GM08714 (cell line): ENCODE results near the gene ANXA9.

Source experiments
- H3K4me3 ChIP-seq: fragments of 200-500 bp; sonication (Bioruptor generic); 2 replicates; pipeline ENCODE4 v1.5.1; 2014; ENCODE audit warnings: mild to moderate bottlenecking, low read length, inconsistent platforms
- ZNF274 ChIP-seq: IDR thresholded peaks from 2 replicates; pipeline ENCODE4 v1.6.1; 2012; ENCODE audit warnings: mild to moderate bottlenecking, low read depth, low read length

The ANXA9 gene

GRCh38 chr1:150985179-150985825 lies 3.2 kb downstream of the ANXA9 start:
- no peak for TF ChIP-seq ZNF274
- H3K4me3 ChIP-seq = no peak overlapping the region

- H3K4me3 ChIP-seq = no peak overlapping the region
- TF ChIP-seq ZNF274 = no peak
Measured at GRCh38 chr1:150987924-150988323, 5.8 kb downstream of the ANXA9 start.

GRCh38 chr1:150992626-150993025 lies 10.5 kb downstream of the ANXA9 start:
- no peak for TF ChIP-seq ZNF274
- H3K4me3 ChIP-seq = no peak overlapping the region

GRCh38 chr1:150994248-150994647 lies 12.2 kb downstream of the ANXA9 start:
- TF ChIP-seq ZNF274 = no peak
- no peak overlapping the region for H3K4me3 ChIP-seq

- no peak overlapping the region for H3K4me3 ChIP-seq
Measured at GRCh38 chr1:150995460-150995859, 13.4 kb downstream of the ANXA9 start.

GRCh38 chr1:150995896-150996295 lies 13.8 kb downstream of the ANXA9 start:
- no peak overlapping the region for H3K4me3 ChIP-seq
- TF ChIP-seq ZNF274 = no peak

More at GRCh38 chr1:150995460-150995859, 13.4 kb downstream of the ANXA9 start:
- no peak for TF ChIP-seq ZNF274

- TF ChIP-seq ZNF274 = no peak
- H3K4me3 ChIP-seq = no peak overlapping the region
Measured at GRCh38 chr1:150997126-150997872, 15.2 kb downstream of the ANXA9 start.

GRCh38 chr1:150997949-150998348 lies 15.9 kb downstream of the ANXA9 start:
- TF ChIP-seq ZNF274 = no peak
- no peak overlapping the region for H3K4me3 ChIP-seq

- H3K4me3 ChIP-seq = no peak overlapping the region
Measured at GRCh38 chr1:150999051-150999674, 17.1 kb downstream of the ANXA9 start.

GRCh38 chr1:150999926-151000325 lies 17.8 kb downstream of the ANXA9 start:
- H3K4me3 ChIP-seq = no peak overlapping the region
- TF ChIP-seq ZNF274 = no peak

More at GRCh38 chr1:150999051-150999674, 17.1 kb downstream of the ANXA9 start:
- no peak for TF ChIP-seq ZNF274

- TF ChIP-seq ZNF274 = no peak
- H3K4me3 ChIP-seq = no peak overlapping the region
Measured at GRCh38 chr1:151000408-151000807, 18.3 kb downstream of the ANXA9 start.

- no peak for TF ChIP-seq ZNF274
- no peak overlapping the region for H3K4me3 ChIP-seq
Measured at GRCh38 chr1:151001602-151002001, 19.5 kb downstream of the ANXA9 start.

- H3K4me3 ChIP-seq = no peak overlapping the region
- TF ChIP-seq ZNF274 = no peak
Measured at GRCh38 chr1:151002051-151002450, 20.0 kb downstream of the ANXA9 start.

- H3K4me3 ChIP-seq = no peak overlapping the region
- TF ChIP-seq ZNF274 = no peak
Measured at GRCh38 chr1:151002611-151003010, 20.5 kb downstream of the ANXA9 start.

- no peak for TF ChIP-seq ZNF274
Measured at GRCh38 chr1:151003180-151003579, 21.1 kb downstream of the ANXA9 start.

More at GRCh38 chr1:151003180-151003579, 21.1 kb downstream of the ANXA9 start:
- no peak overlapping the region for H3K4me3 ChIP-seq
